ENCODE measurements around the gene FGGY.

GRCh38 chr1:59506952-59507351, 210.1 kb downstream of the FGGY start:
- no peak for TF ChIP-seq SUZ12 (IDR thresholded peaks at IDR 0.05; ENCODE audit: extremely low read depth, insufficient read depth, insufficient read length)
- no peak for TF ChIP-seq YY1 (IDR thresholded peaks at IDR 0.05; ENCODE audit: insufficient read depth, insufficient read length)
- TF ChIP-seq ZNF274 (IDR thresholded peaks at IDR 0.05; ENCODE audit: low read depth, low read length) = no peak

Measured in NT2/D1 (cell line).